Smooth muscle cell (in vitro differentiated cells): Measurements from ENCODE around the gene RC3H1. TPM values are rescaled to one million over a fixed set of nuclear protein-coding genes. Genes with fewer than 3 reads are reported as not detected.

Experiments used
- DNase-seq: peaks from one replicate; lab custom pipeline; 2025; ENCODE audit not compliant: unreplicated experiment; lab: John Stamatoyannopoulos, UW
- H2AFZ ChIP-seq: fragments of 200-600 bp; sonication (generic); 2 replicates; pipeline ENCODE4 v1.6.0; 2016; ENCODE audit warnings: antibody characterized with exemption, low read depth, mild to moderate bottlenecking
- H3F3A ChIP-seq: fragments of 200-600 bp; sonication (generic); 2 replicates; pipeline ENCODE4 v1.6.0; 2017; ENCODE audit warnings: antibody characterized with exemption, low read depth
- H3K27ac ChIP-seq: fragments of 200-600 bp; sonication (generic); 2 replicates; pipeline ENCODE4 v1.5.1; 2016; ENCODE audit warnings: low read depth, mild to moderate bottlenecking
- H3K27me3 ChIP-seq: fragments of 200-600 bp; sonication (generic); 2 replicates; pipeline ENCODE4 v1.6.1; 2016; ENCODE audit warnings: low read depth, mild to moderate bottlenecking
- H3K36me3 ChIP-seq: fragments of 200-600 bp; sonication (generic); 2 replicates; pipeline ENCODE4 v1.5.1; 2016; ENCODE audit warnings: low read depth
- H3K4me1 ChIP-seq: fragments of 200-600 bp; sonication (generic); 2 replicates; pipeline ENCODE4 v1.5.1; 2016; ENCODE audit warnings: low read depth
- H3K4me2 ChIP-seq: fragments of 200-600 bp; sonication (generic); 2 replicates; pipeline ENCODE4 v1.6.0; 2016; ENCODE audit warnings: mild to moderate bottlenecking
- H3K4me3 ChIP-seq: fragments of 200-600 bp; sonication (generic); 2 replicates; pipeline ENCODE4 v1.5.1; 2016; ENCODE audit warnings: mild to moderate bottlenecking
- H3K79me2 ChIP-seq: fragments of 200-600 bp; sonication (generic); 2 replicates; pipeline ENCODE4 v1.6.0; 2016; ENCODE audit warnings: low read depth, mild to moderate bottlenecking
- H3K9ac ChIP-seq: fragments of 200-600 bp; sonication (generic); 2 replicates; pipeline ENCODE4 v1.6.0; 2016; ENCODE audit warnings: low read depth
- H3K9me3 ChIP-seq: fragments of 200-600 bp; sonication (generic); replicated peaks from 2 replicates; pipeline ENCODE4 v1.5.1; 2016; ENCODE audit warnings: low read depth
- H4K20me1 ChIP-seq: fragments of 200-600 bp; sonication (generic); 2 replicates; pipeline ENCODE4 v1.6.0; 2016; ENCODE audit warnings: low read depth
- WGBS: methylation state at CpG from one replicate; pipeline ENCODE4 v1.1.7; 2016; ENCODE audit warnings: low lambda C conversion rate; 5-methylcytosine and 5-hydroxymethylcytosine counted together
- polyA plus RNA-seq: library from polyadenylated mRNA; unstranded; fragments of >200 nt; fragmentation: Nextera tagmentation; extraction: Ambion mirVana; gene quantifications from 2 replicates; pipeline ENCODE4 v1.2.1, GENCODE V29; 2016
- total RNA-seq: library from RNA; depleted of rRNA; stranded (reverse); fragments of >200 nt; gene quantifications from 2 replicates; pipeline ENCODE4 v1.2.3, GENCODE V29; 2014
- TF ChIP-seq, protein P1 (sequence below): fragments of 200-600 bp; sonication (generic); IDR thresholded peaks from 2 replicates; pipeline ENCODE4 v1.5.1; 2017; ENCODE audit warnings: borderline replicate concordance, mild to moderate bottlenecking, antibody characterized with exemption; ENCODE audit not compliant: insufficient read depth, poor library complexity, severe bottlenecking

The RC3H1 gene
- total and polyA plus RNA-seq, 2 experiments from 2014 or later = 3.9 to 21.6 TPM

DNA sequence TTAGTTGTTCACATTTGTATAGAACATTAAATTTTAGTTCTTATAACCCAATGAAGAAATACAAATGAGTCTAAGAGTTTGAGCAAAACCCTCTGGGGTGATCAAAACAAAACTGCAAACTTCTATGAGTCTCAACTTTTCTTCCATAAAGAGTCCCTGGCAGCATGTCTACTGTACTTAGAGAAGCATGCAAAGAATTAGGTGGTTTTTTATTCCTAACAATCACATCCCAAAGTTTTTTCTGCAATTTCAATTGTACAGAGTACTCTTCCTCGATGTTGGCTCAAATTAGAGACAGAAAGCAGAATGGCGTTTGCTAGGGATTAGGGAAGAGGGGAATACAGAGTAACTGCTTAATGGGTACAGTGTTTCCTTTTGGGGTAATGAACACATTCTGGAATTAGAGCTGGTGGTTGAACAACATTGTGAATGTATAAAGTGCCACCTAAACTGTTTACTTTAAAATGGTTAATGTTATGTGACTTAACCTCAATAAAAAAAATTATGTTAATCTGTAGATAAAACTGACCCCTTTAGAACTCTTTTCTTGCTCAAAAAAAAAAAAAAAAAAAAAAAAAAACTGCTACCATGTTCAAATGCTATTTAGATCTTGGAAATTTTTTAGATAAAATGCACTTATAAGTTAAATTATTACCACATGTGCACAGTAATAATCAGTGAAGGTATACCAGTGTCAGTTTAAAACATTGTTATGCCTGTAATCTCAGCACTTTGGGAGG is 4.8 kb downstream of the RC3H1 start:
- 44% methylated on average over 2 of the region's 2 CpGs for WGBS
- H3K36me3 ChIP-seq = no peaks in the 10 kb centered on the region
- no peak overlapping the region for H2AFZ ChIP-seq
- no peak overlapping the region for H3K27ac ChIP-seq
- TF ChIP-seq, protein P1, sequence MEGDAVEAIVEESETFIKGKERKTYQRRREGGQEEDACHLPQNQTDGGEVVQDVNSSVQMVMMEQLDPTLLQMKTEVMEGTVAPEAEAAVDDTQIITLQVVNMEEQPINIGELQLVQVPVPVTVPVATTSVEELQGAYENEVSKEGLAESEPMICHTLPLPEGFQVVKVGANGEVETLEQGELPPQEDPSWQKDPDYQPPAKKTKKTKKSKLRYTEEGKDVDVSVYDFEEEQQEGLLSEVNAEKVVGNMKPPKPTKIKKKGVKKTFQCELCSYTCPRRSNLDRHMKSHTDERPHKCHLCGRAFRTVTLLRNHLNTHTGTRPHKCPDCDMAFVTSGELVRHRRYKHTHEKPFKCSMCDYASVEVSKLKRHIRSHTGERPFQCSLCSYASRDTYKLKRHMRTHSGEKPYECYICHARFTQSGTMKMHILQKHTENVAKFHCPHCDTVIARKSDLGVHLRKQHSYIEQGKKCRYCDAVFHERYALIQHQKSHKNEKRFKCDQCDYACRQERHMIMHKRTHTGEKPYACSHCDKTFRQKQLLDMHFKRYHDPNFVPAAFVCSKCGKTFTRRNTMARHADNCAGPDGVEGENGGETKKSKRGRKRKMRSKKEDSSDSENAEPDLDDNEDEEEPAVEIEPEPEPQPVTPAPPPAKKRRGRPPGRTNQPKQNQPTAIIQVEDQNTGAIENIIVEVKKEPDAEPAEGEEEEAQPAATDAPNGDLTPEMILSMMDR = no peak
- peaks cover 91% of the 10 kb centered on the region for H4K20me1 ChIP-seq
- no peak for DNase-seq
- peak overlapping the region; percentile 63 for H3K4me2 ChIP-seq
- H3F3A ChIP-seq = no peaks in the 10 kb centered on the region
- H3K4me1 ChIP-seq = peaks cover 27% of the 10 kb centered on the region
- no peaks in the 10 kb centered on the region for H3K9me3 ChIP-seq
- no peaks in the 10 kb centered on the region for H3K27me3 ChIP-seq
- H3K4me3 ChIP-seq = no peak overlapping the region
- no peak overlapping the region for H3K9ac ChIP-seq
- H3K79me2 ChIP-seq = peaks cover 98% of the 10 kb centered on the region

DNA sequence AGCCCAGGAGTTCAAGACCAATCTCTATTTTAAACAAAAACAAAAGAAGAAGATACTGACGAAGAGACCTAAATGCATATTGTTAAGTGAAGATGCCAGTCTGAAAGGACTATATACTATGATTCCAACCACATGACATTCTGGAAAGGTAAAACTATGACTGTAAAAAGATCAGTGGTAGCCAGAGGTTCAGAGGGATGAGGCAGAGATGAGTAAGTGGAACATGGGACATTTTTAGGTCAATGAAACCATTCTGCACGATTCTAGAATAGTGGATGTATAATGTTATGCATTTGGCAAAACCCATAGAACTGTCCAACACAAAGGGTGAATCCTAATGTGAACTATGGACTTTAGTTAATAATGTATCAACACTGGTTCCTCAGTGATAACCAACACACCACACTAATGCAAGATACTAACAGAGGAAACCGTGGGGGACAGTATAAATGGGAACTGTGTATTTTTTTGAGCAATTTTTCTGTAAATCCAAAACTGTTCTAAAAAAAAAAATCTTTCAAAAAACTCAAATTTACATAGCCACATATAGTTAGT is 8.2 kb downstream of the RC3H1 start:
- no peak overlapping the region for H3K4me2 ChIP-seq
- no peaks in the 10 kb centered on the region for H3K36me3 ChIP-seq
- no peak overlapping the region for H3K9ac ChIP-seq
- peaks cover 100% of the 10 kb centered on the region for H3K79me2 ChIP-seq
- H3K4me3 ChIP-seq = no peak overlapping the region
- no peaks in the 10 kb centered on the region for H3K9me3 ChIP-seq
- no peaks in the 10 kb centered on the region for H3F3A ChIP-seq
- no peaks in the 10 kb centered on the region for H3K27me3 ChIP-seq
- peaks cover 100% of the 10 kb centered on the region for H4K20me1 ChIP-seq
- no peak overlapping the region for H3K27ac ChIP-seq
- WGBS = 95% methylated on average over 3 of the region's 3 CpGs
- TF ChIP-seq, protein P1 = no peak
- no peak overlapping the region for H2AFZ ChIP-seq
- DNase-seq = no peak
- peaks cover 11% of the 10 kb centered on the region for H3K4me1 ChIP-seq

DNA sequence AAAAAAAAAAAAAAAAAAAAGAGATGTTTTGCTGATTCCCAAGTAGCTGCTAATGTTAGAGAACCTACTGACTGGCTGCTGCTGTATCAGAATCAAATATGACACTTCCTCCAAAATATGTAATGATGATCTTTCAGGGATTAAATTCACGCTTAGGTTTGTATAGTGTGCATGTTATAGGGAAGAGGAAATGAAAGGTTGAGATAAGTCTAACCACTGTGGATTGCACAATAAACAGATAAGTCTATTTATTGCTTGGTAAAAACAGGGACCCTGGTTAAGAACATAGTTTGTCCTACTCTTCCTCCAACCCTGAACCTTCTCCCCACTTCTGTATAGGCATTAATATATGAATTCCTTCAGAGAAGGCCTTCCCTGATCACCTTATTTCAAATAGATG is 13.2 kb downstream of the RC3H1 start:
- Histone ChIP-seq H2AFZ (no peak overlapping the region), H3K27ac (no peak overlapping the region), H3K9ac (no peak overlapping the region), H3K79me2 (peaks cover 99% of the 10 kb centered on the region), H3K36me3 (no peaks in the 10 kb centered on the region), H3F3A (no peaks in the 10 kb centered on the region), H3K9me3 (no peaks in the 10 kb centered on the region), H3K4me2 (no peak overlapping the region), H3K27me3 (no peaks in the 10 kb centered on the region), H3K4me1 (no peaks in the 10 kb centered on the region), H3K4me3 (no peak overlapping the region), H4K20me1 (peaks cover 100% of the 10 kb centered on the region)
- TF ChIP-seq, protein P1 = no peak
- 47% methylated on average over 1 of the region's 1 CpG for WGBS
- DNase-seq = no peak
